ENCODE measurements around the gene SNRNP70.
A peak's percentile ranks its signal among the peaks of the same experiment; 100 is the strongest.
"Not testable (repeated sequence)": the region's sequence is repeated elsewhere in the genome, so short reads cannot be mapped to it uniquely, and the experiment has no call there.

Gene SNRNP70

DNA sequence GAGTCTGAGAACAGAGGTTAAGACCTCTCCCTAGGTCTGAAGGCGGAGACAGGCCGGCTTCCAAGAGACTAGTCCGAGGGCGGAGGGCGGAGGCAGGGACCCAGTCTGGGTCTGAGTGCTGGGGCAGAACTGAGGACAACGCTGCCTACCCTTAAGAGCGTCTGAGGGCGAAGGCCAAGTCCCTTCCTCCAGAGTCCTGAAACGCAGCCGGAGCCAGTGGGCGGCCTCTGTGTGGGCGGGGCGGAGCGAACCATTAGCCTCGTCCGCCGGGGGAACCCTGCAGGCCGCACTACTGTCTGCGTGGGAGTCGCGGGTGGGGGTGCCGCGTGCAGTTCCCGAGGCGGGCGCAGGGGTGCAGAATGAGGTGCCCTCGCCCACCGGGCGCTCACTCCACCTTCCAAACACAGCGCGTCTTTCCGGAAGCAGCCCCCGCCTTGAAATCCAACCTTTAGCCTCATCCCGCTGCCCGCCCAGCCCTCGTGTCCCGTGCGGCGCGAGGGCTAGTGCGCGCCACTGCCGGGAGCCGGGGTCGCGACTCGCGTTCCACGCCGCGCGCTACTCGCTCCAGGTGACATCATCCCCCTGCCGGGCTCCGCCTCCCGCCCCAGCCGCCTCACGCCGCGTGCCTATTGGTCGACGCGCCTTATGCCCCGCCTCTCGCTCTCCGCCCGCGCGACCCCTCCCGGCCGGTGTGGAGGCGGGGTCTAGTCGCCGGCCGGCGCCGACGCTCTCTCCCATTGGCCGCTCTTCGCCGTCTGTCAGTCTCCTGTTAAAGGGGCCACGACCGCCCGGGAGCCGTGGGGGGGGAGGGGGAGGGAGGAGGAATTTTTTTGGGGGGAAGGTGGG is 33.5 kb downstream of the SNRNP70 start, which contains the start of gene C19orf73:
C19orf73 (minus strand) TSS at position 579 of the 846 bp plus-strand sequence; CDS start at position 458, 121 bp downstream.
- Histone ChIP-seq H3K36me3 (ENCODE audit: control insufficient read depth, insufficient read depth, low read length) (no peaks in the 10 kb centered on the region), H3K27me3 (ENCODE audit: control insufficient read depth, insufficient read depth, low read length) (peaks cover 24% of the 10 kb centered on the region), H3K9me3 (ENCODE audit: control insufficient read depth, insufficient read depth, low read length) (no peaks in the 10 kb centered on the region), H3K4me3 (ENCODE audit: low read depth, low read length) (peak within 1 kb of the TSS; percentile 82), H3K9ac (ENCODE audit: low read depth, low read length) (peak within 1 kb of the TSS; percentile 28), H3K4me1 (ENCODE audit: control insufficient read depth, insufficient read depth, low read length) (no peaks in the 10 kb centered on the region)

DNA sequence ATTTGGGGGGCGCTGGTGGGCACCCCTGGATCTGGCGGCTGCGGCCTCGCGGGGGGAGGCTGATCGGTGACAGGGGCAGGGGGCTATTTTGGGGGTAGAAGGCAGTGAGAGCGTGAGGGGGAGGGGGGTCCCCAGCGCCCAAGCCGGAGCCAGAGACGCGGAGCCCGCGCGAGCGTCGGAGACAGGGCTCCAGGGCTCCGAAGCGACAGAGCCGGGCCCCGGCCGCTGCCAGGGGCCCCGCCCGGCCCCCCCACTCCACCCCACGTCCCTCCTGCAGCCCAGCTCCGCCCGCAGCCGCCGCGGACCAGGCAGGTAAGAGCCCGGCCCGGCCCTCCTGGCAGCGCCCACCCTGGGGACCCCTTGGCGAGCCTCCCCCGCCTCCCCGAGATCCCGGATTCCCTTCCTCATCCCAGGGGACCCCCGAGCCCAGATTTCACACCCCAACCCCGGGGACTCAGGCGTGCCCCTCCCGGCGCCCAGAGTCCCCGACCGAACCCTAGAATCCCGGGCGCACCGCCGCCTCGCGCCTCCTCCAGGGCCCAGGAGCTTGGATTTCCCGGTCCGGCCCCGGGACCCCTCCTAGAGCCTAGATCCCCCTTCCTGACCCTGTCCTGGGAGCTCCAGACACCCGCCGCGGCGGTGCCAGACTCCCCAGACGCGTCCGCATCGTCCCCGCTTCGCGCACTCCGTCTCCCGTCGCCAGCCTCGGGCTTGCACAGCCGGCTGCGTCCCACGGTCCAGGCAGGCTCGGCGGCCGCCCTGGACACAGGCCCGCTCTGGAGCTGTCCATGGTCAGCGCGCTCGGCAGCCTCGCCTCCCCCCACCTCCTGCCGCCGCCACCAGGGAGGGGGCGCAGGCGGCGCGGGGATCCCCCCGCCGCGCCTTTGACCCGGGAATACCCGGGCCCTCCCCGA is 34.4 kb downstream of the SNRNP70 start, which contains the start of gene PPFIA3:
PPFIA3 (plus strand) TSS at position 134 of the 914 bp plus-strand sequence. CDS start 8,330 bp downstream, outside the sequence.
- no peaks in the 10 kb centered on the region for H3K36me3 ChIP-seq (ENCODE audit: control insufficient read depth, insufficient read depth, low read length)
- peaks cover 24% of the 10 kb centered on the region for H3K27me3 ChIP-seq (ENCODE audit: control insufficient read depth, insufficient read depth, low read length)
- peak within 1 kb of the TSS; percentile 82 for H3K4me3 ChIP-seq (ENCODE audit: low read depth, low read length)
- H3K4me1 ChIP-seq (ENCODE audit: control insufficient read depth, insufficient read depth, low read length) = no peaks in the 10 kb centered on the region
- H3K9ac ChIP-seq (ENCODE audit: low read depth, low read length) = peak within 1 kb of the TSS; percentile 28
- H3K9me3 ChIP-seq (ENCODE audit: control insufficient read depth, insufficient read depth, low read length) = no peaks in the 10 kb centered on the region

DNA sequence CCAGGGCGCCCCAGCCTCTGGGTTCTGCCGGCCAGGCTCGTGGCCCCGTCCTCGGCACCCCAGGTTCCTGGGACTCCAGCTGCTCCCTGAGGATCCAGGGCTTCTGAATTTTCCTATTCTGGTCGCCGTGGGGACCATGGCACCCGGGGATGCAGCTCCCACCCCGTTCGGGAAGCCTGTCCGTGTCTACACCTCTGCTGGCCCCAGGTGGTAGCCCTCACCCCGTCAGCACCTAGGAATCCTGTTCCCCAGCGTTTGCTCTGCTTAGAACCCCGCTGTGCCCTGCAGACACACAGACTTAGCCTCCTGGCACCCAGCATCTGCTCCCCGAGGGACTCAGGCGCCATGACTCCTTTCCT is 35.1 kb downstream of the SNRNP70 start:
- H3K36me3 ChIP-seq (ENCODE audit: control insufficient read depth, insufficient read depth, low read length) = no peaks in the 10 kb centered on the region
- peak overlapping the region; percentile 58 for H3K4me3 ChIP-seq (ENCODE audit: low read depth, low read length)
- no peak overlapping the region for H3K9ac ChIP-seq (ENCODE audit: low read depth, low read length)
- H3K4me1 ChIP-seq (ENCODE audit: control insufficient read depth, insufficient read depth, low read length) = peaks cover 2% of the 10 kb centered on the region
- no peaks in the 10 kb centered on the region for H3K9me3 ChIP-seq (ENCODE audit: control insufficient read depth, insufficient read depth, low read length)
- peaks cover 21% of the 10 kb centered on the region for H3K27me3 ChIP-seq (ENCODE audit: control insufficient read depth, insufficient read depth, low read length)

DNA sequence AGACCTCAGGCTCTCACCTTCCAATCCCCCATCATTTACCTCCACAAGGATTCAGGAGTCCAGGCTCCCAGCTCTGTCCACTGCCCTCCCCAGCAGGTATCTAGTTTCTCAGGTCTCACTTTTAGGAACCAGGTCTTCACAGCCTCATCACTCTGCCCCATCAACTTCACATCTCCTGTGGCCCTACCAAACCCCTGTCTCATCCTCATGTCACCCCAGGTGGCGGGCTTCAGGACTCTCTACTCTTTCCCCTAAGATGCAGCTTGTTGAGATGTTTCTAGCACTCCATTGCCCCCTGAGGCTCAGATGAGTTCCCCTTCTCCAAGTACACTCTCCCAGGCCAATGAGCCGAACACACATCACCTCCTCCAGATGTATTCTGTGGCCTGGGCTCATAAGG is 35.6 kb downstream of the SNRNP70 start:
- H3K4me3 ChIP-seq (ENCODE audit: low read depth, low read length) = peak overlapping the region; percentile 58
- no peaks in the 10 kb centered on the region for H3K36me3 ChIP-seq (ENCODE audit: control insufficient read depth, insufficient read depth, low read length)
- no peaks in the 10 kb centered on the region for H3K9me3 ChIP-seq (ENCODE audit: control insufficient read depth, insufficient read depth, low read length)
- peaks cover 19% of the 10 kb centered on the region for H3K27me3 ChIP-seq (ENCODE audit: control insufficient read depth, insufficient read depth, low read length)
- H3K9ac ChIP-seq (ENCODE audit: low read depth, low read length) = no peak overlapping the region
- peaks cover 2% of the 10 kb centered on the region for H3K4me1 ChIP-seq (ENCODE audit: control insufficient read depth, insufficient read depth, low read length)

GRCh38 chr19:49121841-49122240 is 36.6 kb downstream of the SNRNP70 start:
- peaks cover 19% of the 10 kb centered on the region for H3K27me3 ChIP-seq (ENCODE audit: control insufficient read depth, insufficient read depth, low read length)
- not testable (repeated sequence) for H3K4me1 ChIP-seq (ENCODE audit: control insufficient read depth, insufficient read depth, low read length); H3K4me3 ChIP-seq (ENCODE audit: low read depth, low read length); H3K36me3 ChIP-seq (ENCODE audit: control insufficient read depth, insufficient read depth, low read length); H3K9ac ChIP-seq (ENCODE audit: low read depth, low read length); H3K9me3 ChIP-seq (ENCODE audit: control insufficient read depth, insufficient read depth, low read length)

- not testable (repeated sequence) for H3K36me3 ChIP-seq (ENCODE audit: control insufficient read depth, insufficient read depth, low read length); H3K9me3 ChIP-seq (ENCODE audit: control insufficient read depth, insufficient read depth, low read length); H3K4me3 ChIP-seq (ENCODE audit: low read depth, low read length)
These were observed 38.0 kb downstream of the SNRNP70 start for GRCh38 chr19:49123285-49123684.

GRCh38 chr19:49125025-49125731 is 39.9 kb downstream of the SNRNP70 start:
- no peaks in the 10 kb centered on the region for H3K36me3 ChIP-seq (ENCODE audit: control insufficient read depth, insufficient read depth, low read length)
- peak overlapping the region; percentile 43 for H3K4me3 ChIP-seq (ENCODE audit: low read depth, low read length)
- H3K4me1 ChIP-seq (ENCODE audit: control insufficient read depth, insufficient read depth, low read length) = peaks cover 6% of the 10 kb centered on the region
- peaks cover 14% of the 10 kb centered on the region for H3K27me3 ChIP-seq (ENCODE audit: control insufficient read depth, insufficient read depth, low read length)
- no peaks in the 10 kb centered on the region for H3K9me3 ChIP-seq (ENCODE audit: control insufficient read depth, insufficient read depth, low read length)
- no peak overlapping the region for H3K9ac ChIP-seq (ENCODE audit: low read depth, low read length)

More at GRCh38 chr19:49123285-49123684, 38.0 kb downstream of the SNRNP70 start:
- peaks cover 19% of the 10 kb centered on the region for H3K27me3 ChIP-seq (ENCODE audit: control insufficient read depth, insufficient read depth, low read length)
- not testable (repeated sequence) for H3K4me1 ChIP-seq (ENCODE audit: control insufficient read depth, insufficient read depth, low read length); H3K9ac ChIP-seq (ENCODE audit: low read depth, low read length)

DNA sequence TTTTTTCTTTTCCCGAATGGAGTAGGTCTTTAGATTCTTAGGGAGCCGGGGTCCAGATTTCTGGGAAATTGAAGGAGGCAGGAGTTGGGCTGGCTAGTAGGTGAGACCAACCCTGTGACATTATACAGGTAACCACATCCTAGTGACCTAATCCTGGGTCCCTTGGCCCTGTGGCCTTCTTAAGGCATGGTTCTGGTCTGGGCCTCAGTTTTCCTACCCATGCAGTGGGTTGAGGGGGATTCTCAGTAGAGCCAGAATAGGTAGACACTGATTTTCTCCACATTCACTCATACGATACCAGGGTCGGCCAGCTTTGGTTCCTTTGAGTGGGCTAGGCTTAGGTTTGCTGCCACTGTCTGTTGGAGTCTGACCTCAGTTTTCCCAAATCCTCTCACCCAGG is 41.3 kb downstream of the SNRNP70 start:
- no peaks in the 10 kb centered on the region for H3K36me3 ChIP-seq (ENCODE audit: control insufficient read depth, insufficient read depth, low read length)
- H3K4me1 ChIP-seq (ENCODE audit: control insufficient read depth, insufficient read depth, low read length) = peaks cover 6% of the 10 kb centered on the region
- peaks cover 4% of the 10 kb centered on the region for H3K27me3 ChIP-seq (ENCODE audit: control insufficient read depth, insufficient read depth, low read length)
- no peak overlapping the region for H3K9ac ChIP-seq (ENCODE audit: low read depth, low read length)
- H3K4me3 ChIP-seq (ENCODE audit: low read depth, low read length) = no peak overlapping the region
- H3K9me3 ChIP-seq (ENCODE audit: control insufficient read depth, insufficient read depth, low read length) = no peaks in the 10 kb centered on the region

DNA sequence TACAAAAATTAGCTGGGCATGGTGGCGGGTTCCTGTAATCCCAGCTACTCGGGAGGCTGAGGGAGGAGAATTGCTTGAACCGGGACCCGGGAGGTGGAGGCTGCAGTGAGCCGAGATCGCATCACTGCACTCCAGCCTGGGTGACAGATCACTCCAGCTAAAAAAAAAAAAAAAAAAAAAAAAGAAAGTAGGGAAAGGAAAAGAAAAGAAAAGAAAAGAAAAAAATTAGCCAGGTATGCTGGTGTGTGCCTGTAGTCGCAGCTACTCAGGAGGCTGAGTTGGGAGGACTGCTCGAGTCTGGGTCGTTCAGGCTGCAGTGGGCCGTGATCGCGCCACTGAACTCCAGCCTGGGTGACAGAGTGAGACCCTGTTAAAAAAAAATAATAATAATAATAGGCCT is 42.0 kb downstream of the SNRNP70 start:
- H3K4me3 ChIP-seq (ENCODE audit: low read depth, low read length) = peak overlapping the region; percentile 56
- not testable (repeated sequence) for H3K27me3 ChIP-seq (ENCODE audit: control insufficient read depth, insufficient read depth, low read length)

DNA sequence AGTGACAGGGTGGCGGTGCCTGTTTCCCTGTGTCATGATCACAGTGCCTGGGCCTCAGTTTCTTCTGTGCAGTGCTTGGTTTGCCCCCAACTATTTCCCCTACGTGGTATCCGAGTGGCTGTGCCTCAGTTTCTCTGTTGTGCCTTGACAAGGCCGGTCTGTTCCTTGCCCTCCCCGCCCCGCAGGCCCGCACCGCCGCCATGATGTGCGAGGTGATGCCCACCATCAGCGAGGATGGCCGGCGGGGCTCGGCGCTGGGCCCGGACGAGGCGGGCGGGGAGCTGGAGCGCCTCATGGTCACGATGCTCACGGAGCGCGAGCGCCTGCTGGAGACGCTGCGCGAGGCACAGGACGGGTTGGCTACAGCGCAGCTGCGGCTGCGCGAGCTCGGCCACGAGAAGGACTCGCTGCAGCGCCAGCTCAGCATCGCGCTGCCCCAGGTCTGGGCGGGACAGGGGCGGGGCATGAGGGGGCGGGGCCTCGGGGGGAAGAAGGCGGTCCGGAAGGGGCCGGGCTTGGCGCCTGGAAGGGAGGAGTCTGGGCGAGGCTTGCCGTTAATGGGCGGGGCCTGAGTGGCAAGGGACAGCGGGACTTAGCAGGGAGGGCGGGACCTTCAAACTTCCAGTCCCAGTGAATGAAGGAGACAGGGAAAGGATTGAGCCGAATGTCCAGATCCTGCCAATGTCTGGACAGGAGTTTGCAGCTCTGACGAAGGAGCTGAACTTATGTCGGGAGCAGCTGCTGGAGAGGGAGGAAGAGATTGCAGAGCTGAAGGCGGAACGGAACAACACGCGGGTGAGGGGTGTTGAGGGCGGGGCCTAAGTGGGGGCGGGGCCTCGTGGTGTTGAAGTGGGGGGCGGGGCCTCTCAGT is 42.7 kb downstream of the SNRNP70 start:
- peak overlapping the region; percentile 85 for H3K4me3 ChIP-seq (ENCODE audit: low read depth, low read length)
- no peaks in the 10 kb centered on the region for H3K36me3 ChIP-seq (ENCODE audit: control insufficient read depth, insufficient read depth, low read length)
- no peaks in the 10 kb centered on the region for H3K9me3 ChIP-seq (ENCODE audit: control insufficient read depth, insufficient read depth, low read length)
- no peaks in the 10 kb centered on the region for H3K27me3 ChIP-seq (ENCODE audit: control insufficient read depth, insufficient read depth, low read length)
- H3K9ac ChIP-seq (ENCODE audit: low read depth, low read length) = no peak overlapping the region
- peaks cover 10% of the 10 kb centered on the region for H3K4me1 ChIP-seq (ENCODE audit: control insufficient read depth, insufficient read depth, low read length)

More for the DNA sequence above, 42.0 kb downstream of the SNRNP70 start:
- H3K9me3 ChIP-seq (ENCODE audit: control insufficient read depth, insufficient read depth, low read length); H3K9ac ChIP-seq (ENCODE audit: low read depth, low read length); H3K36me3 ChIP-seq (ENCODE audit: control insufficient read depth, insufficient read depth, low read length); H3K4me1 ChIP-seq (ENCODE audit: control insufficient read depth, insufficient read depth, low read length): not testable (repeated sequence)

Measured in iPS-15b (cell line).